Fibroblast of mammary gland (primary cell): ENCODE measurements around the gene COL28A1.

Experiments
- DNase-seq: peaks from one replicate; pipeline ENCODE4 v3.0.0-alpha.2; 2010; ENCODE audit warnings: low read depth
- H3K4me3 ChIP-seq: 2 replicates; pipeline ENCODE4 v1.5.1; 2011; ENCODE audit warnings: low read depth, mild to moderate bottlenecking, low read length, moderate library complexity; ENCODE audit not compliant: control insufficient read depth
- CTCF ChIP-seq: conservative IDR thresholded peaks from 2 replicates; pipeline ENCODE4 v1.5.1; 2011; ENCODE audit warnings: low read depth, low read length, inconsistent platforms; ENCODE audit not compliant: control insufficient read depth, insufficient read depth

The COL28A1 gene

GRCh38 chr7:7535691-7536090, at the start of gene COL28A1:
Gene COL28A1 (minus strand): TSS chr7:7535873. CDS start chr7:7532875, 2,998 bp downstream.
- DNase-seq = no peak
- TF ChIP-seq CTCF = no peak
- no peak within 1 kb of the TSS for H3K4me3 ChIP-seq

- TF ChIP-seq CTCF = no peak
- H3K4me3 ChIP-seq = no peak overlapping the region
- no peak for DNase-seq
Observed at GRCh38 chr7:7584653-7585052, 49.0 kb upstream of the COL28A1 start.

GRCh38 chr7:7583731-7584130, 48.1 kb upstream of the COL28A1 start:
- no peak for TF ChIP-seq CTCF
- H3K4me3 ChIP-seq = no peak overlapping the region
- no peak for DNase-seq

GRCh38 chr7:7582596-7582995, 46.9 kb upstream of the COL28A1 start:
- no peak overlapping the region for H3K4me3 ChIP-seq
- TF ChIP-seq CTCF = no peak
- DNase-seq = no peak

- DNase-seq = no peak
- no peak overlapping the region for H3K4me3 ChIP-seq
- no peak for TF ChIP-seq CTCF
Observed at GRCh38 chr7:7581531-7582179, 46.0 kb upstream of the COL28A1 start.

GRCh38 chr7:7579638-7580037, 44.0 kb upstream of the COL28A1 start:
- no peak overlapping the region for H3K4me3 ChIP-seq
- no peak for TF ChIP-seq CTCF

GRCh38 chr7:7577888-7578287, 42.2 kb upstream of the COL28A1 start:
- no peak overlapping the region for H3K4me3 ChIP-seq
- TF ChIP-seq CTCF = no peak
- DNase-seq = no peak

More at GRCh38 chr7:7579638-7580037, 44.0 kb upstream of the COL28A1 start:
- no peak for DNase-seq
